Esophagus muscularis mucosa (tissue), 4 donors: Measurements from ENCODE around the gene PARD6G.

Experiments
- CTCF ChIP-seq, 3 experiments: fragments of 200-600 bp in 2 of 3; fragments of 450-650 bp in 1 of 3; sonication (generic) in 2 of 3; IDR thresholded peaks; one replicate each; pipeline ENCODE4 v1.5.1; 2017 to 2019; ENCODE audit warnings: antibody characterized with exemption in 3 of 3, mild to moderate bottlenecking in 2 of 3, moderate library complexity in 1 of 3
- EP300 ChIP-seq: sonication (generic); formaldehyde crosslinking; IDR thresholded peaks from one replicate; pipeline ENCODE4 v1.6.1; 2017; ENCODE audit warnings: antibody characterized with exemption
- POLR2A ChIP-seq: fragments of 450-650 bp; IDR thresholded peaks from one replicate; pipeline ENCODE4 v1.6.1; 2017; ENCODE audit warnings: antibody characterized with exemption, moderate library complexity, mild to moderate bottlenecking, low read depth

DNA sequence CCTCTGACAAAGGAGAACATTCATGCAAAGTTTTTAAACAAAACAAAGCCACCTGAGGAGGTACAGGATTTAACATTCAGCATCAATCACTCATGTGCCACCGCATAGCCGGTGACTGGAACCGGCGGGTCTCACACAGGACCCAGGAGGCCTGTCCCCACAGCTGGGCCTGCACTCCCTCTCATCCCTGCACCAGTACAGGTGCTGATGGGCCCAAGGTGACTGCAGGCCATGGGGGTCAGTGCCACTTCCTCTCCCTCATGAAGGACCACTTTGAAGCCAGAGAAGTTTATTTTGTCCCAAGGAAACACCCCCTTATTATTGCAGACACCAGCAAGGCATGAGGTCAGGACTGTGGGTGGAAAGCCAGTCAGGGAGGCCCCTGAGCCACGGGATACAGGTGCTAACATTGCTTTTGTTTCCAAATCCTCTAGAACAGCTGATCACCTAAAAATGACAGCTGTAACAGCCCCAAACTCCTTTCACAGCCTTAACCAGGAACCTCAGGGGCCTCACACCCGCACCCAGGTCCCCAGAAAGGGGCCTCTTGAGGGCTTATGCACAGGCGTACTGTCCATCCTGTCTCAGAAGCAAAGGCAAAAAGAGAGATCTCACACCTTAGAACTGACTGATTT lies 14.0 kb downstream of the PARD6G start:
- TF ChIP-seq CTCF (IDR thresholded peaks at IDR 0.05), result no peak
- no peak for TF ChIP-seq POLR2A
- TF ChIP-seq EP300, result no peak
